LNCaP clone FGC (cell line): ENCODE results near the gene GP9.

ENCODE experiments used
- DNase-seq: peaks from one replicate; pipeline ENCODE4 v3.0.0-alpha.2; 2011; ENCODE audit warnings: low read depth
- H3K4me3 ChIP-seq: 2 replicates; pipeline ENCODE4 v1.5.1; 2011; ENCODE audit warnings: mild to moderate bottlenecking, low read depth, low read length, control low read depth
- TF ChIP-seq, protein P1 (sequence below): IDR thresholded peaks from 2 replicates; pipeline ENCODE4 v1.5.1; 2012; ENCODE audit warnings: mild to moderate bottlenecking; ENCODE audit not compliant: control insufficient read depth, insufficient read depth; ENCODE audit errors: extremely low read depth

The GP9 gene

DNA sequence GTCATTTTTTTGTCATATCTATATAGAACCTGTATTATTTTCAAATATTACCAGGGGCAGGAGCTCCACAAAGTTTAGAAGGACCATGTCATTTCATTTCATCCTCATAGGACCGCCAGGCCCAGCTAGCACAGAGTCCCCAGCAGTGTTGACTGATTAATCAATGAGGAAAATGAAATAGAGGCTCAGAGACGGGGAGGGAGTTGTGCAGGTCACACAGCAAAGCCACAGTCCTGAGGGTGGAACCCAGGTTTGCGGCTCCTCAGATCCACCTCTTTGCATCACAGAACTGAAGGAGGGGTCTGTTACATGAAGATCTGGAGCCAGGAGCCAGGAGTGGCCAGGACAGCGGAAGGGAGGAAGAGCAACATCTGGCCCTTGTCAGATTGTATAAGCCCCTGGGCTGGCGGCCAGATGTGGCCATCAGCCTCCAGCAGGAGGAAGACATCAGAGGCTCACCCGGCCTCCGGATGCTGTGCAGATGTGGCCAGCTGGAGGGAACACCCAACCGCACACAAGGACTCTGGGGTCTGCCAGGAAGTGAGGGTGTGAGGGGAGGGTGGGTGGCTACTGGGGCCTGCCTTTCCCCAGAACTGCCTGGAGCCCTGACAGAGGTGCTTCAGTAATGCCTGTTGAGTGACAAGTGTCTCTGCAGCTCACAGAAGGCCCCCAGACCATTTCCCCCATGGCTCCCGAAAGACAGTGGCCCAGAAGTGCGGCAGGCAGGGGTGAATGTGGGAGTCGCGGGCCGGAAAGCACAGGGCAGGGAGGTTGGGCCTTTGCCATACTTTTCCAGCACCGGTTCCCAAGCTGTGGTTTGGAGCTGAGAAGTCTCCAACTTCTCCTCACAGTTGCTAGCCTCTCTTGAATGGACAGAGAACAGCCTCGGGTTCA, 38.2 kb upstream of the GP9 start:
- no peak for DNase-seq
- no peak overlapping the region for H3K4me3 ChIP-seq
- TF ChIP-seq, protein P1, sequence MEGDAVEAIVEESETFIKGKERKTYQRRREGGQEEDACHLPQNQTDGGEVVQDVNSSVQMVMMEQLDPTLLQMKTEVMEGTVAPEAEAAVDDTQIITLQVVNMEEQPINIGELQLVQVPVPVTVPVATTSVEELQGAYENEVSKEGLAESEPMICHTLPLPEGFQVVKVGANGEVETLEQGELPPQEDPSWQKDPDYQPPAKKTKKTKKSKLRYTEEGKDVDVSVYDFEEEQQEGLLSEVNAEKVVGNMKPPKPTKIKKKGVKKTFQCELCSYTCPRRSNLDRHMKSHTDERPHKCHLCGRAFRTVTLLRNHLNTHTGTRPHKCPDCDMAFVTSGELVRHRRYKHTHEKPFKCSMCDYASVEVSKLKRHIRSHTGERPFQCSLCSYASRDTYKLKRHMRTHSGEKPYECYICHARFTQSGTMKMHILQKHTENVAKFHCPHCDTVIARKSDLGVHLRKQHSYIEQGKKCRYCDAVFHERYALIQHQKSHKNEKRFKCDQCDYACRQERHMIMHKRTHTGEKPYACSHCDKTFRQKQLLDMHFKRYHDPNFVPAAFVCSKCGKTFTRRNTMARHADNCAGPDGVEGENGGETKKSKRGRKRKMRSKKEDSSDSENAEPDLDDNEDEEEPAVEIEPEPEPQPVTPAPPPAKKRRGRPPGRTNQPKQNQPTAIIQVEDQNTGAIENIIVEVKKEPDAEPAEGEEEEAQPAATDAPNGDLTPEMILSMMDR = no peak

DNA sequence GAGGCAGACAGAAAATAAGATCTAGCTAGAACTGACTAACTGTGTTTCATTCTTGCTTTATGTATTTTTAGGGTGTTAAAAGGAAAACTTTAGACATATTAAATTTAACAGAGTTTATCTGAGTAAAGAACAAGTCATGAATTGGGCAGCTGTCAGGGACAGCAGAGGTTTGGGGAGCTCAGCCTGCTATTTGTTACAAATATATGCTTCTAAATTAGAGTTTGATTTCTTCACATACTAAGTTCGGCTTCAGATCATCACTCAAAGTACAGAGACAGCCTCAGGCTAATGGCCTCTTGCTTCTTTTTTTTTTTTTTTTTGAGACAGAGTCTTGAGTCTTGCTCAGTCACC, 37.6 kb upstream of the GP9 start:
- no peak overlapping the region for H3K4me3 ChIP-seq
- TF ChIP-seq, protein P1 = no peak
- no peak for DNase-seq

DNA sequence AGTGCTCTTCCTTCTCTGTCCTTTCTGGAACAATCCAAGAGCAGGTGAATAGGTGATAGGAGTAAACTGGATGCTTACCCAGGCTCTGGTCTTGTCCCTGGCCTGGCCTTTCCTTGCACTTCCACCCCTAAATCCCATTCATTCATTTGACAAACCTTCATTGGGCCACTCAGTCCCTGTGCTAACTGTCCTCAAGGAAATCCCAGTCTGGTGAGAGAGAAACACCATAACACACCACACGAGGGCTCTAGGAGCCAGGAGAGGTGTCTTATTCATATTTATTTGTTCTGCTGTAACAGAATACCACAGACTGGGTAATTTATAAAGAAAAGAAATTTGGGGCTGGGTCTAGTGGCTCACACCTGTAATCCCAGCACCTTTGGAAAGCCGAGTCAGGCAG, 36.7 kb upstream of the GP9 start:
- DNase-seq = no peak

DNA sequence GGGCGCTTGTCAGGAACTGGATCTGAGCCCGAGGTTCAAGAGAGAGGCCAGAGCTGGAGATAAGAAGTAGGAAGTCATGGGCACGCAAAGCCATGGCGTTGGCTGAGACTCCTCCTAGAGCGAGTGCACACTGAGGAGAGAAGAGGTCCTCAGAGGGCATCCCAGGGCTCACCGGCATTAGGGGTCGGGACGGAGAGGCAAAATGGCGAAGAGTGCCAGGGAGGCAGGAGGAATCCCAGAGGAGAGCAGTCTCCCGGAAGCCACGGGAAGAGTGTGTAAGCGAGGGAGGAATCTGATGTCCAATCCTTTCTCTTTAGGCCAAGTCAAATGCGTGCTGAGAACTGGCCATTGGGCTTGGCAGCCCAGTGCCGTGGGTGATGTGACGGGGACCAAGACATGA, 35.5 kb upstream of the GP9 start:
- H3K4me3 ChIP-seq = no peak overlapping the region
- no peak for DNase-seq
- TF ChIP-seq, protein P1 = no peak

More for the DNA sequence above, 36.7 kb upstream of the GP9 start:
- H3K4me3 ChIP-seq = no peak overlapping the region
- TF ChIP-seq, protein P1 = peak; percentile 62

DNA sequence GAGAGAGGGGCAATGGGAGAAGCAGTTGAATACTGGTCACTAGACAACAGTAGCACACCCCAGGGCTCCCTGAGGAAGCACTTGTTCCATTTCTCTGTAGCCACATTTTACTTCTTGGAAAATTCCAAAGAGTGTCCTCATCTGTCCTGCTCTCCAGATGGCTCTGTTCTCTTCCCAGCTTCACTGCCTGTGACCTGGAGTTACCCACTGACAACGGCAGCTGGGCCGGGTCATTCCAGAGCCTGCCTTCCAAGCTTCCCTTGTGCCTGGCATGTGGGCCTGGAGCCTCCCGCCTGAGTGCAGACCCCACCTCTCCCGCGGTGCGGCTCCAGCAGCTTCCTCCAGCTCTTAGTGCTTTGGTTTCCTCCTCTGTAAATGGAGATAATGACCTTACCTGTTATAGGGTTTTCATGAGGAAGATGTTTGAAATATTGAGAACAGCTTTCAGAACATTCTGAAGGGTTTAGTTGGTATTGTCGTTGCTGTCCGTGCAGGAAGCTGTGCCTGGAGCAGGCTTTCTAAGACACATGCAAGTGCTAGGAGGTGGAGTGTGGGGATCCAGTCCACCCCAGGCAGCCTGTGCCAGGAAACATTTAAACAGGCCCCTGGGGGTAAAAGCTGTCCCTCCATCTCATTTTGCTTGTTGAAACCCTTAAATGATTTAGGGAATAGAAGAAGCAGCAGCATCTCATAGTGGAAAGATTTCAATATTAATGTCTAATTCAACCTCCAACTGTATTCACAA, 34.7 kb upstream of the GP9 start:
- no peak overlapping the region for H3K4me3 ChIP-seq
- no peak for DNase-seq
- TF ChIP-seq, protein P1 = no peak

DNA sequence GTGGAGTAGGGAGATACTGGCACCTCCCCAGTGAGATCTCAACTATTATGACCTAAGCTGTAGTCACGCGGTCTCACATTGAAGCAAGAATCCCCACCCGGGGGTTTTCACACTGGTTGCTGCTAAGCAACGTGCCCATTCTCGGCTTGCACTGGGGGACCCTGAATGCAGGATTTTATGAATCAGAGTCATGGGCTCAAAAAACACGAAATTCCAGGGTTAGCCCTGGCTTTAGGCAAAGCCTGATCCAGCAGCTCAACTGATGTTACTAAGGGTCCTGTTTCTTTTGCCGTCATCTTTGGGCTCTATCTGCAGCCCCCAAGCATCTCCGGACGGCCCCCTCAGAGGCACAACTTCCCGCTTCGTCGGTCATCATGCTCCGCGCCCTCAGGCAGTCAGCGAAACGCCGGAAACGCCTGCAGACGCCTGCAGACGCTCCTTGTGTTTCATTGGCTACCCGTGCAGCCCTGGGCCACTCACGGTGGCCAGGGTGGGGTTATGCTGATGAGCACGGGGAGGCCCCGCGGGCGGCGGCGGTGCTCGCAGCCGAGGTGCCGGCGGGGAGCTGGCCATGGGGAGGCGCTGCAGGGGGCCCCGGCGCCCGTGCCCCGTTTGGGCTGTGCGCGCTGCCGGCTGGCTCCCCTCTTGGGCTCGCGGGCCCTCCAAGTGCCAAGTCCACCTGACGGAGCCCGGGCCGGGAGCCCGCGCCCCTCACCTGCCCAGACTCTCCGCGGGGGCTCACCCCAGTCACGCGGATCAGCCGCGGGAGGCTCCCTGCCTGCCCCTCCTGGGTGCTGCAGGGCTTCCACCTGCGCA, 33.6 kb upstream of the GP9 start:
- H3K4me3 ChIP-seq = peak overlapping the region; percentile 30; the same call in 1 of the 2 replicates
- TF ChIP-seq, protein P1 = peak; percentile 30

More for the DNA sequence above, 33.6 kb upstream of the GP9 start:
- no peak for DNase-seq
